NCI-H526 treated with DMSO at 0.1 percent for 48 hours (cell line): ENCODE data around the gene NAMPT.
A peak's percentile ranks its signal among the peaks of the same experiment; 100 is the strongest.
"Not testable (repeated sequence)": the region's sequence is repeated elsewhere in the genome, so short reads cannot be mapped to it uniquely, and the experiment has no call there.

Experiments
- DNase-seq: peaks from one replicate; lab custom pipeline; 2025; lab: John Stamatoyannopoulos, UW

The NAMPT gene

DNA sequence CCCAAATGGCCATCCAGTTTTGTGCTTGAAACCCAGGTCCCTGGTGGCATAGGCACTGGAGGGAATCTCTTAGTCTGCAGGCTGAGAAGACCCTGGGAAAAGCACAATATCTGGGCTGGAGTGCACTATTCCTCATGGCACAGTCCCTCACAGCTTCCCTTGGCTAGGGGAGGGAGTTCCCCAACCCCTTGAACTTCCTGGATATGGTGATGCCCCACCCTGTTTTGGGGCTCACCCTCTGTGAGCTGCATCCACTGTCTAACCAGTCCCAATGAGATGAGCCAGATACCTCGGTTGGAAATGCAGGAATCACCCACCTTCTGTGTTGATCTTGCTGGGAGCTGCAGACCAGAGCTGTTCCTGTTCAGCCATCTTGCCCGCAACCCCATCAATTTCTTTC lies 19.8 kb upstream of the NAMPT start:
- no peak for DNase-seq

GRCh38 chr7:106298631-106299030 lies 13.8 kb upstream of the NAMPT start:
- not testable (repeated sequence) for DNase-seq

- DNase-seq = not testable (repeated sequence)
These were observed 13.4 kb upstream of the NAMPT start for GRCh38 chr7:106298155-106298554.

GRCh38 chr7:106294334-106294733 lies 9.6 kb upstream of the NAMPT start:
- no peak for DNase-seq

- no peak for DNase-seq
These were observed 6.5 kb upstream of the NAMPT start for GRCh38 chr7:106291247-106291646.

GRCh38 chr7:106290319-106290718 lies 5.5 kb upstream of the NAMPT start:
- DNase-seq = no peak

DNA sequence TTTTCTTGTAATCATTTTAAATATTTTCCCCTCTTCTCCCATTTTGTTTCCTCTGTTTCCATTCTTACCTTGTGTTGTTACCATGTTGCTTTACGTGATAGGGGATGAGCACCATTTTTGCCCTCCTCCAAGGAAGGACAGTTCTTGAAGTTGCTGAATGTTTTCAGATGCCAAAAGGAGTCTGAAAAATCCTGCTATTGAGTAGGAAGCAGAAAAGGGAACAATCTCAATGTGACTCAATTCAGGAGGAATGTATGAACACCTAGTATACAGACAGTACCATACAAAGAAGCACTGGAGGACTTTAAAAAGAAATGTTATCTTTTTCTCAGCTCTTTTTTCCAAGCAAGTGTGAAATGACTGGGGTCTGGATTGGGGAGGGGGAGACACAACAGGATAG lies 5.1 kb upstream of the NAMPT start:
- no peak for DNase-seq

- no peak for DNase-seq
These were observed 3.5 kb upstream of the NAMPT start for GRCh38 chr7:106288263-106288662.

GRCh38 chr7:106287786-106288185 lies 3.0 kb upstream of the NAMPT start:
- DNase-seq = peak; percentile 24

GRCh38 chr7:106285855-106286492 lies 1.2 kb upstream of the NAMPT start:
- no peak for DNase-seq

GRCh38 chr7:106285051-106285854 lies 470 bp upstream of the NAMPT start:
- peak; percentile 99 for DNase-seq

- peak; percentile 75 for DNase-seq
These were observed 711 bp downstream of the NAMPT start for GRCh38 chr7:106283831-106284713.

DNA sequence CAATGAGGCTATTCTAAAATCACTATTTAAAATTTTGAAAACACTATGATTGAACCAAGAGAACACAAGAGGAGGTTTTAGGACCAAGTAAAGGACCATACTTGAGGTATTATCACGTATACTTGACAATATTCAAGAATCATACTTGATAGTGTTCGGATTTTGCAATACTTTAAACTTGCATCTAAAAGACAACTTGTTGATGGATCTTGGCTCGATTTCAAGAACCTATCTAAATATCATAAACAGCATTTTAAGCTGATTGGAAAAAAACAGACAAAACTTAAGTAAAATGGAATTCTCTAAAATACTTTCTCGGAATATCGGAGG lies 1.3 kb downstream of the NAMPT start:
- DNase-seq = no peak

GRCh38 chr7:106282852-106283251 lies 1.9 kb downstream of the NAMPT start:
- no peak for DNase-seq

DNA sequence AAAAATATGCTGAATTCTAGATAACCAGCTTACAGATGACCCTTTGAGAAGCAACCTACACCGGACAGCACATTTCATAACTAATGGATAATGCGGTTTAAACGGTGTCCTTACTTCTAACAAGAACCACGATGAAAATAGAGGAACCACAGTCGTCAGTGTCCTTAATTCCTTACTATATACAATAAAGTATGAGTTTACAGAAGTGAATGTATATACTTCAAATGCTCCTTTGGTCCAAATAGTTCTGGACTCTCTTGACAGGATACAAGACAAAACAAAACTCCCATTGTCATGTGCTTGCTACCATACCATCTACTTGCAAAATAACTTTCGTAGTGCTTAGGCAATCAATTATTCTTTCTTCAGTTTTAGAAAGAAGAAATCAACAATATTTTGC lies 2.4 kb downstream of the NAMPT start:
- no peak for DNase-seq

DNA sequence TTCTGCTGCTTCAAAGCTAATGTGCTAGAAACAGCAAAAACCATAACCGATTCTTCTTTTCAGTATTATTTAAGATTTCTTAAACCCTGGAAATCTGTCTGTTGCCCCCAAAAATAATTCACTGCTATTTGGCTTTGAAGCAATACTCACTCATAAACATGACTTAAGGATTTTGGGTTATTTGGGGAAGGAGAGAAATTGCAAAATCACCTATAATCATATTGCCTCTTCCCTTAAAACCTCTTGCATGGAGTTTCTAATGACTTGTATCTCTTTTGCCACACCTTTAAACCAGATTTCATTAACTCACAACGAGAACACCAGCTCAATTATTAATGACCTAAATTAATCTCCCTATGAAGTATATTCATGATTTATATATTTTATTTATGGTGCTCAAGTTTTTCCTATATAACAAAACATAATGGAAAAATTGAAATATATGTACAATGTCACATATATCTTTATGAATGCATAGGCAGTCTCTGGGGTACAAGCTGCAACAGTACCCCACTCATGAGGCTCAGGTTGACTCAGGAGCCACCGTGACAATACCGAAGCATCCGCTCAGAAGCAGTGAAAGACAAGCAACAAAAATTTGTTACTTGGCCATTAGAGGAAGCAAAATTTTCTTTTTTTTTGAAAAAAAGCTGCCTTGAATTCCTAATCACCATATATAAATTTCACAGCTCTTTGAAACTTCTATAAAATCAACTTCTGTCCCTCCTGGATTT lies 3.0 kb downstream of the NAMPT start:
- DNase-seq = no peak

DNA sequence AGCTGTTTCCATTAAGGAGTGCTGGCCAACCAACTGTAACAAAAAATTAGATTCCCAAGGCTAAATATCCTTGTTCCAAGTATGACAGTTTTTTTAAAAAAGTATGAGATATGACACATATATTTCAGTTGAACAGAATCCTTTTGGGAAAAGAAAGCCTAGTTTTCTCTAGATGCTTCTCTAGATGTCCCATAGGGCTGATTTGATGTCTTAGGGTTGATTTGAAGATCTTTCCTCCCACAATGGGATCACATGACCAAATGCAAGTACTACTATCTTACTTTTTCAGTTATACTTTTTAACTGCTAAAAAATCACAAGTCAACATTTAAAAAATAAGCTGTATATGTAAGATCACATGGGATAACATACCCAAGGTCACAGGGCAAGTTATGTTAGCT lies 3.7 kb downstream of the NAMPT start:
- DNase-seq = no peak

DNA sequence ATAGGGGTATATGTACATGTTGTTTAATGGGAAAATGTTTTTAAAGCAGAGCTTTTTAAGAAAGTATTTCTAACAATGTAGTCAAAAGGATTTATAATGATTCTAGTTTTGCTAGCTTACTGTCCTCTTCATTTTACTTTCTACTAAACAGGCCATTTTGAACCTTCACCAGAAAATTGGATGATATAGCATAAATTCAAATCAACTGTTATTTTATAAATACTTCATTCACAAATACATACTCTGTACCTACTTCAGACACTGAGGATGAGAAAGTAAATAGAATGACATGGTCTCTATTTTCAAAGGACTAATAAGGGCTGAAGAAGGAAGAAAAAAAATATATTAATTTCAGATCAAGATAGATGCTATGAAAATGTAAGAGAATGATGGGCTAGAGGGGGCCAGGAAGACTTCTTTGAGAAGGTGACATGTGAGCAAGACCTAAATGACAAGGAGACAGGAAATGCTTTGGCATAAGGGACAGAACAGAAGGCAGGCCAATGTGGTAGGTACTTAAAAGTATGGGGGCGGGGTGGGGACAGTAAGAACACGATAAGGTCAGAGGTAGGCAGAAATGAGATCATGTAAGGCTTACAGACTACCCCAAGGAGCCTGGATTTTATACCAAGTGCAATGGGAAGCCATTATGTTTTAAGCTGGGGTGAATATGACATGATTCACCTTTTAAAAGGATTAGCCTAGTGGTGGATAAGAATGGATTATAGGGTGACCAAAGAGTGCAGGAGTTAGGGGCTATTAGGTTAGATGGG lies 5.2 kb downstream of the NAMPT start:
- DNase-seq = no peak

DNA sequence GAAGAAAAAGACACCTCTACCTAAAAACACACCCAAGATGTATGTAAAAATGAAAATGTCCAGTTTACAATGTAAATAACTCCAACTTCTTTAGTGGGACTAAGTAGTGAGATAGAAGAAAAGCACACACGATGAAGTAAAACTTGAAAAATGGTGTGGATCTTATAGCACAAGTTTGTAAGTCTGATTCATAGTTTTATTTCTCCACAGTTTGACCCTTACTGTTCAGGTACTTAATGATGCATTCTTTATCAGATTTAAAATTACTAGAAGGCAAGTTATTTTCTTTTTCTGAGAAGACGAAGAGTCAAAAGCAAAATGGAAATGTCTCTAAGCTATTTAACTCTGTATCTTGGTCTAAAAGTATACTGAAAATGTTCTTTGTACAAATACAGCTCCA lies 6.1 kb downstream of the NAMPT start:
- DNase-seq = no peak

GRCh38 chr7:106277976-106278375 lies 6.8 kb downstream of the NAMPT start:
- no peak for DNase-seq

GRCh38 chr7:106276513-106276912 lies 8.3 kb downstream of the NAMPT start:
- no peak for DNase-seq
